ENCODE measurements around the gene LONP1. TPM values are rescaled to one million over a fixed set of nuclear protein-coding genes. Genes with fewer than 3 reads are reported as not detected.

LONP1 gene
- polyA plus RNA-seq, 1 donor from 2014 or later: 43.1 TPM

DNA sequence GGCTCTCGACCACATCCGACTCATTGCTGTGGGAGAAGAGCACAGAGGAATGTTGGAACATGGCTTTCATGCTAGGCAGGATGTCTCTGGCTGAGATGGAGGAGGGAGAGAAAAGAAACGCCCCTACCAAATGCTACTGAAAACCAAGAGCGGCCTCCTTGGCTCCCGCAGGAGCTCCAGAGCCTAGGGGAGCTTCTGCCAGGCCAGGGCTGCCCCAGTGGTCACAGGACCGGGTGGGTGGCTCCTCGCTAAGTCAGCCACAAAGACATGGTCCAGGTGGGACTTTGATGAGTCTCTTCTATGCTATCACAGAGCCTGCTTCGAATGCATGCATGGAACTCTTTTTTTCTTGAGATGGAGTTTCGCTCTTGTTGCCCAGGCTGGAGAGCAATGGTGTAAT, 6.7 kb downstream of the LONP1 start:
- no peak overlapping the region for H3K9ac ChIP-seq (ENCODE audit: low read length)
- no peak overlapping the region for H3K27ac ChIP-seq (ENCODE audit: low read length)
- H3K4me2 ChIP-seq (ENCODE audit: low read length): no peak overlapping the region
- H3K36me3 ChIP-seq (ENCODE audit: insufficient read depth, low read length): no peaks in the 10 kb centered on the region
- TF ChIP-seq SMC3 (conservative IDR thresholded peaks at IDR 0.05; ENCODE audit: poor library complexity) (no peak), EZH2 (IDR thresholded peaks at IDR 0.05; ENCODE audit: borderline replicate concordance, insufficient read depth, low read length, poor library complexity, severe bottlenecking) (no peak), TAF1 (IDR thresholded peaks at IDR 0.05; ENCODE audit: low read depth) (no peak), EP300 (conservative IDR thresholded peaks at IDR 0.05; ENCODE audit: poor library complexity, severe bottlenecking) (no peak), RAD21 (conservative IDR thresholded peaks at IDR 0.05) (no peak), POLR2AphosphoS5 (IDR thresholded peaks at IDR 0.05) (no peak)
- TF ChIP-seq, protein P1, sequence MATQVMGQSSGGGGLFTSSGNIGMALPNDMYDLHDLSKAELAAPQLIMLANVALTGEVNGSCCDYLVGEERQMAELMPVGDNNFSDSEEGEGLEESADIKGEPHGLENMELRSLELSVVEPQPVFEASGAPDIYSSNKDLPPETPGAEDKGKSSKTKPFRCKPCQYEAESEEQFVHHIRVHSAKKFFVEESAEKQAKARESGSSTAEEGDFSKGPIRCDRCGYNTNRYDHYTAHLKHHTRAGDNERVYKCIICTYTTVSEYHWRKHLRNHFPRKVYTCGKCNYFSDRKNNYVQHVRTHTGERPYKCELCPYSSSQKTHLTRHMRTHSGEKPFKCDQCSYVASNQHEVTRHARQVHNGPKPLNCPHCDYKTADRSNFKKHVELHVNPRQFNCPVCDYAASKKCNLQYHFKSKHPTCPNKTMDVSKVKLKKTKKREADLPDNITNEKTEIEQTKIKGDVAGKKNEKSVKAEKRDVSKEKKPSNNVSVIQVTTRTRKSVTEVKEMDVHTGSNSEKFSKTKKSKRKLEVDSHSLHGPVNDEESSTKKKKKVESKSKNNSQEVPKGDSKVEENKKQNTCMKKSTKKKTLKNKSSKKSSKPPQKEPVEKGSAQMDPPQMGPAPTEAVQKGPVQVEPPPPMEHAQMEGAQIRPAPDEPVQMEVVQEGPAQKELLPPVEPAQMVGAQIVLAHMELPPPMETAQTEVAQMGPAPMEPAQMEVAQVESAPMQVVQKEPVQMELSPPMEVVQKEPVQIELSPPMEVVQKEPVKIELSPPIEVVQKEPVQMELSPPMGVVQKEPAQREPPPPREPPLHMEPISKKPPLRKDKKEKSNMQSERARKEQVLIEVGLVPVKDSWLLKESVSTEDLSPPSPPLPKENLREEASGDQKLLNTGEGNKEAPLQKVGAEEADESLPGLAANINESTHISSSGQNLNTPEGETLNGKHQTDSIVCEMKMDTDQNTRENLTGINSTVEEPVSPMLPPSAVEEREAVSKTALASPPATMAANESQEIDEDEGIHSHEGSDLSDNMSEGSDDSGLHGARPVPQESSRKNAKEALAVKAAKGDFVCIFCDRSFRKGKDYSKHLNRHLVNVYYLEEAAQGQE (IDR thresholded peaks at IDR 0.05; ENCODE audit: borderline replicate concordance): no peak
- H4K20me1 ChIP-seq (ENCODE audit: insufficient read depth): no peaks in the 10 kb centered on the region
- H3K4me3 ChIP-seq (ENCODE audit: low read length): no peak overlapping the region
- H3K27me3 ChIP-seq (ENCODE audit: insufficient read depth, low read depth, low read length): no peaks in the 10 kb centered on the region
- no peak overlapping the region for H2AFZ ChIP-seq (ENCODE audit: low read depth, low read length)
- H3F3A ChIP-seq (ENCODE audit: insufficient read depth, low read length, poor library complexity, severe bottlenecking): no peaks in the 10 kb centered on the region
- no peaks in the 10 kb centered on the region for H3K9me2 ChIP-seq (ENCODE audit: insufficient read depth, low read length)
- H3K9me3 ChIP-seq (ENCODE audit: low read length): no peaks in the 10 kb centered on the region
- peaks cover 10% of the 10 kb centered on the region for H3K79me2 ChIP-seq (replicated peaks; ENCODE audit: insufficient read depth, low read length)

DNA sequence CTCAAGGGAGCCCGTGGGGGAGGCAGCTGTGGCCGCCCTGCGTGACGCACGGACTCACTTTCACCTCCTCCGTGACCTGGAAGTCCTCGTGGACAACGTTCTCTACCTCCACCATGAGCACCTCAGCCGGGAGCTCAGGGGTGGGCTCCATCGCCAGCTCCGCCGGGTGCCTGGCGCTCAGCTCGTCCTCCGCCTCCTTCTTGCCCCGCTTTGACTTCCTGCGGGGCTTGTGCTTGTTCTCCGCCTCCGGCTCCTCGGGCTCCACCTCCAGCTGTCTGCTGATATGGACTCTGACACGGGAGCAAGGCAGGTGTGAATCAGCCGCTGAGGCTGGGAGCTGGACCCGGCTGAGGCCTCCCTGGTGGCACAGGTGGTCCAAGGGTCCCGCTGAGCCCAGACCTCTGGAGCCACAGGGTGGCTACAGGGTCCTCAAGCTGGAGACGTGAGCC, 8.2 kb downstream of the LONP1 start:
- H3F3A ChIP-seq (ENCODE audit: insufficient read depth, low read length, poor library complexity, severe bottlenecking): no peaks in the 10 kb centered on the region
- no peak overlapping the region for H3K4me2 ChIP-seq (ENCODE audit: low read length)
- no peaks in the 10 kb centered on the region for H3K36me3 ChIP-seq (ENCODE audit: insufficient read depth, low read length)
- no peaks in the 10 kb centered on the region for H3K9me2 ChIP-seq (ENCODE audit: insufficient read depth, low read length)
- H3K9ac ChIP-seq (ENCODE audit: low read length): no peak overlapping the region
- H3K27me3 ChIP-seq (ENCODE audit: insufficient read depth, low read depth, low read length): no peaks in the 10 kb centered on the region
- TF ChIP-seq MXI1 (conservative IDR thresholded peaks at IDR 0.05; ENCODE audit: poor library complexity, severe bottlenecking): no peak
- TF ChIP-seq, protein P1 (IDR thresholded peaks at IDR 0.05; ENCODE audit: borderline replicate concordance): no peak
- TF ChIP-seq, protein P2, sequence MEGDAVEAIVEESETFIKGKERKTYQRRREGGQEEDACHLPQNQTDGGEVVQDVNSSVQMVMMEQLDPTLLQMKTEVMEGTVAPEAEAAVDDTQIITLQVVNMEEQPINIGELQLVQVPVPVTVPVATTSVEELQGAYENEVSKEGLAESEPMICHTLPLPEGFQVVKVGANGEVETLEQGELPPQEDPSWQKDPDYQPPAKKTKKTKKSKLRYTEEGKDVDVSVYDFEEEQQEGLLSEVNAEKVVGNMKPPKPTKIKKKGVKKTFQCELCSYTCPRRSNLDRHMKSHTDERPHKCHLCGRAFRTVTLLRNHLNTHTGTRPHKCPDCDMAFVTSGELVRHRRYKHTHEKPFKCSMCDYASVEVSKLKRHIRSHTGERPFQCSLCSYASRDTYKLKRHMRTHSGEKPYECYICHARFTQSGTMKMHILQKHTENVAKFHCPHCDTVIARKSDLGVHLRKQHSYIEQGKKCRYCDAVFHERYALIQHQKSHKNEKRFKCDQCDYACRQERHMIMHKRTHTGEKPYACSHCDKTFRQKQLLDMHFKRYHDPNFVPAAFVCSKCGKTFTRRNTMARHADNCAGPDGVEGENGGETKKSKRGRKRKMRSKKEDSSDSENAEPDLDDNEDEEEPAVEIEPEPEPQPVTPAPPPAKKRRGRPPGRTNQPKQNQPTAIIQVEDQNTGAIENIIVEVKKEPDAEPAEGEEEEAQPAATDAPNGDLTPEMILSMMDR (IDR thresholded peaks at IDR 0.05; ENCODE audit: poor library complexity, severe bottlenecking): no peak
- no peak for TF ChIP-seq EZH2 (IDR thresholded peaks at IDR 0.05; ENCODE audit: borderline replicate concordance, insufficient read depth, low read length, poor library complexity, severe bottlenecking)
- TF ChIP-seq TAF1 (IDR thresholded peaks at IDR 0.05; ENCODE audit: low read depth): no peak
- no peak for TF ChIP-seq RAD21 (conservative IDR thresholded peaks at IDR 0.05)
- no peak for TF ChIP-seq EP300 (conservative IDR thresholded peaks at IDR 0.05; ENCODE audit: poor library complexity, severe bottlenecking)
- no peak for TF ChIP-seq POLR2AphosphoS5 (IDR thresholded peaks at IDR 0.05)
- no peak for TF ChIP-seq SMC3 (conservative IDR thresholded peaks at IDR 0.05; ENCODE audit: poor library complexity)
- H2AFZ ChIP-seq (ENCODE audit: low read depth, low read length): no peak overlapping the region
- H3K4me3 ChIP-seq (ENCODE audit: low read length): no peak overlapping the region
- no peaks in the 10 kb centered on the region for H3K79me2 ChIP-seq (replicated peaks; ENCODE audit: insufficient read depth, low read length)
- H3K9me3 ChIP-seq (ENCODE audit: low read length): no peaks in the 10 kb centered on the region
- H4K20me1 ChIP-seq (ENCODE audit: insufficient read depth): no peaks in the 10 kb centered on the region
- H3K27ac ChIP-seq (ENCODE audit: low read length): no peak overlapping the region
